H9 (cell line): ENCODE measurements around the gene ADGRG1. TPM values are rescaled to one million over a fixed set of nuclear protein-coding genes. Genes with fewer than 3 reads are reported as not detected.

Experiments used
- DNase-seq: peaks from one replicate; pipeline ENCODE4 v3.0.0-alpha.2; 2017
- H2AFZ ChIP-seq: one replicate; pipeline ENCODE4 v1.6.1; 2013; ENCODE audit warnings: mild to moderate bottlenecking, low read length, control low read depth, moderate library complexity
- H2AK5ac ChIP-seq: 2 replicates; pipeline ENCODE4 v1.6.1; 2013; ENCODE audit warnings: low read length, control low read depth, mixed read lengths; ENCODE audit not compliant: insufficient read length
- H2BK120ac ChIP-seq: one replicate; pipeline ENCODE4 v1.6.1; 2013; ENCODE audit warnings: low read depth, mild to moderate bottlenecking, low read length, control low read depth, inconsistent platforms; ENCODE audit not compliant: poor library complexity, severe bottlenecking
- H2BK12ac ChIP-seq: 2 replicates; pipeline ENCODE4 v1.6.1; 2013; ENCODE audit warnings: low read length, control low read depth, mixed read lengths, low read depth; ENCODE audit not compliant: insufficient read length
- H2BK15ac ChIP-seq: 2 replicates; pipeline ENCODE4 v1.6.1; 2013; ENCODE audit warnings: low read depth, low read length, control low read depth
- H2BK20ac ChIP-seq: one replicate; pipeline ENCODE4 v1.6.1; 2013; ENCODE audit warnings: low read depth, mild to moderate bottlenecking, low read length, control low read depth, inconsistent platforms; ENCODE audit not compliant: poor library complexity, severe bottlenecking
- H2BK5ac ChIP-seq: 2 replicates; pipeline ENCODE4 v1.6.1; 2013; ENCODE audit warnings: low read length, control low read depth, mixed read lengths; ENCODE audit not compliant: insufficient read length
- H3K14ac ChIP-seq: 2 replicates; pipeline ENCODE4 v1.6.1; 2013; ENCODE audit warnings: low read length, control low read depth; ENCODE audit not compliant: insufficient read depth
- H3K18ac ChIP-seq: 2 replicates; pipeline ENCODE4 v1.6.1; 2013; ENCODE audit warnings: low read depth, mild to moderate bottlenecking, mixed read lengths, low read length, control low read depth; ENCODE audit not compliant: insufficient read length
- H3K23ac ChIP-seq: 2 replicates; pipeline ENCODE4 v1.6.1; 2013; ENCODE audit warnings: low read length, control low read depth, mixed read lengths, low read depth; ENCODE audit not compliant: insufficient read length
- H3K23me2 ChIP-seq: 2 replicates; pipeline ENCODE4 v1.6.1; 2013; ENCODE audit warnings: low read depth, mild to moderate bottlenecking, mixed read lengths, low read length, control low read depth; ENCODE audit not compliant: insufficient read length, poor library complexity, severe bottlenecking
- H3K27ac ChIP-seq: 2 replicates; pipeline ENCODE4 v1.5.1; 2013; ENCODE audit warnings: low read length, control low read depth, mixed read lengths, low read depth; ENCODE audit not compliant: insufficient read length
- H3K27me3 ChIP-seq: 2 replicates; pipeline ENCODE4 v1.6.1; 2013; ENCODE audit warnings: low read length, control low read depth, inconsistent platforms; ENCODE audit not compliant: insufficient read depth
- H3K4ac ChIP-seq: 2 replicates; pipeline ENCODE4 v1.6.1; 2013; ENCODE audit warnings: low read depth, mild to moderate bottlenecking, control low read depth, inconsistent platforms, low read length, moderate library complexity
- H3K4me1 ChIP-seq: 2 replicates; pipeline ENCODE4 v1.6.1; 2013; ENCODE audit warnings: low read length, control low read depth, inconsistent platforms; ENCODE audit not compliant: insufficient read depth
- H3K4me2 ChIP-seq: 2 replicates; pipeline ENCODE4 v1.6.1; 2013; ENCODE audit warnings: low read length, control low read depth, mixed read lengths; ENCODE audit not compliant: insufficient read length, insufficient read depth
- H3K56ac ChIP-seq: 2 replicates; pipeline ENCODE4 v1.6.1; 2013; ENCODE audit warnings: low read depth, mild to moderate bottlenecking, mixed read lengths, low read length, control low read depth; ENCODE audit not compliant: insufficient read length
- H3K79me1 ChIP-seq: 2 replicates; pipeline ENCODE4 v1.6.1; 2013; ENCODE audit warnings: low read depth, mild to moderate bottlenecking, moderate library complexity, low read length, control low read depth, inconsistent platforms; ENCODE audit not compliant: insufficient read depth, poor library complexity, severe bottlenecking
- H3K79me2 ChIP-seq: 2 replicates; pipeline ENCODE4 v1.6.1; 2013; ENCODE audit warnings: low read length, control low read depth, inconsistent platforms; ENCODE audit not compliant: insufficient read depth
- H3K9ac ChIP-seq: 2 replicates; pipeline ENCODE4 v1.6.1; 2013; ENCODE audit warnings: low read length, control low read depth, mixed read lengths; ENCODE audit not compliant: insufficient read length; ENCODE audit errors: extremely low read depth
- H3K9me3 ChIP-seq: one replicate; pipeline ENCODE4 v1.6.1; 2013; ENCODE audit warnings: low read depth, low read length, inconsistent platforms; ENCODE audit not compliant: control insufficient read depth
- H3T11ph ChIP-seq: one replicate; pipeline ENCODE4 v1.6.1; 2013; ENCODE audit warnings: mild to moderate bottlenecking, low read length, control low read depth, inconsistent platforms
- H4K20me1 ChIP-seq: one replicate; pipeline ENCODE4 v1.6.1; 2013; ENCODE audit not compliant: control insufficient read depth, insufficient read length, insufficient read depth
- H4K5ac ChIP-seq: 2 replicates; pipeline ENCODE4 v1.6.1; 2013; ENCODE audit warnings: low read depth, mild to moderate bottlenecking, mixed read lengths, low read length, control low read depth; ENCODE audit not compliant: insufficient read length
- H4K8ac ChIP-seq: replicated peaks from 2 replicates; pipeline ENCODE4 v1.6.1; 2013; ENCODE audit warnings: low read length, control low read depth, mixed read lengths, low read depth; ENCODE audit not compliant: insufficient read length
- H4K91ac ChIP-seq: 2 replicates; pipeline ENCODE4 v1.6.1; 2013; ENCODE audit warnings: low read depth, mild to moderate bottlenecking, moderate library complexity, mixed read lengths, low read length, control low read depth; ENCODE audit not compliant: insufficient read length
- H3K27ac Mint-ChIP-seq, 3 experiments: 2 replicates in 2 of 3; 3 replicates in 1 of 3; pipeline ENCODE4 v1.8.0; 2020 to 2021; ENCODE audit warnings: mixed read lengths in 3 of 3, mild to moderate bottlenecking in 1 of 3, moderate library complexity in 1 of 3
- H3K27me3 Mint-ChIP-seq: 2 replicates; pipeline ENCODE4 v1.8.0; 2021; ENCODE audit warnings: low read depth, mild to moderate bottlenecking, moderate library complexity, mixed read lengths
- H3K36me3 Mint-ChIP-seq, 3 experiments: 2 replicates in 2 of 3; 3 replicates in 1 of 3; pipeline ENCODE4 v1.8.0; 2020 to 2021; ENCODE audit warnings: low read depth in 3 of 3, mixed read lengths in 3 of 3; ENCODE audit not compliant: insufficient read depth in 1 of 3
- H3K4me1 Mint-ChIP-seq, 2 experiments: 2 replicates each; pipeline ENCODE4 v1.8.0; 2020; ENCODE audit warnings: mixed read lengths in 2 of 2
- H3K4me3 Mint-ChIP-seq, 2 experiments: 2 replicates in 1 of 2; 3 replicates in 1 of 2; pipeline ENCODE4 v1.8.0; 2020 to 2021; ENCODE audit warnings: mild to moderate bottlenecking in 2 of 2, mixed read lengths in 2 of 2, moderate library complexity in 1 of 2
- H3K9me3 Mint-ChIP-seq, 2 experiments: 2 replicates in 1 of 2; 3 replicates in 1 of 2; pipeline ENCODE4 v1.8.0; 2020; ENCODE audit warnings: mild to moderate bottlenecking in 2 of 2, mixed read lengths in 2 of 2, moderate library complexity in 1 of 2
- WGBS: extraction: QIAGEN DNeasy Blood & Tissue Kit; methylation state at CpG from one replicate; pipeline ENCODE4 v1.1.7; 2013; ENCODE audit warnings: missing lambda C conversion rate, low lambda C conversion rate, mixed read lengths; ENCODE audit not compliant: insufficient read length; ENCODE audit errors: extremely low coverage; 5-methylcytosine and 5-hydroxymethylcytosine counted together
- total RNA-seq: library from RNA; stranded (reverse); gene quantifications from 2 replicates; pipeline ENCODE4 v1.2.1, GENCODE V29; 2021
- TF ChIP-seq, protein P1 (sequence below): fragments of 200-600 bp; sonication (generic); conservative IDR thresholded peaks from 3 replicates; pipeline ENCODE4 v1.8.0; 2021; ENCODE audit warnings: antibody characterized with exemption, mild to moderate bottlenecking

The ADGRG1 gene
- total RNA-seq, 1 experiment from 2014 or later: 1.1 TPM

DNA sequence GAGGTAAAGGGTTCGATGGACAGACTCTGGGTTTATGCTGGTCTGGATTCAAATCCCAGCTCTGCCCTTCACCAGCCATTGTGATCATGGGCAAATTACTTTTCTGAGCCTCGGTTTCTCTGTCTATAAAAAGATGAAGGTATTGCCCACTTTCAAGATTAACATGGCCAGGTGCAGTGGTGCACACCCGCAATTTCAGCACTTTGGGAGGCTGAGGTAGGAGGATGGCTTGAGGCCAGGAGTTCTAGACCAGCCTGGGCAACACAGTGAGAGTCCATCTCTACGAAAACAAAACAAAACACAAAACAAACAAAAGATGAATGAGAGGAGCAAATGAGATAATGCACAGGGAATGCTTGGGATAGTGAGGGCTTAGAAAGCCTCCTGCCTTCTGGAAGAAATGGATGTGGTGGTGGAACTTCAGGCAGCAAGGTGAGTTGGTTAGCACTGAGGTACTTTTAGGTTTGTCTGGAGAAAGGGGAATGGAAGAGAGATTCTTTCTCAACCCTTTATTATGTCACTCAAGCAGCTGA, 48.2 kb downstream of the ADGRG1 start:
- Histone ChIP-seq H3K4me2 (no peak overlapping the region), H3K4ac (no peak overlapping the region), H2BK15ac (no peak overlapping the region), H3K23ac (no peak overlapping the region), H3K9me3 (no peaks in the 10 kb centered on the region), H2AFZ (no peak overlapping the region), H4K8ac (no peak overlapping the region), H3K79me1 (no peaks in the 10 kb centered on the region), H4K5ac (no peak overlapping the region), H3K23me2 (no peaks in the 10 kb centered on the region), H2BK12ac (no peak overlapping the region), H3K14ac (no peak overlapping the region), H3K27me3 (no peaks in the 10 kb centered on the region), H3K4me1 (peaks cover 4% of the 10 kb centered on the region; the same call in 1 of the 2 replicates), H2BK5ac (no peak overlapping the region), H2AK5ac (no peak overlapping the region), H3K18ac (no peak overlapping the region), H3K79me2 (no peaks in the 10 kb centered on the region), H2BK120ac (no peak overlapping the region), H2BK20ac (no peak overlapping the region), H3K27ac (no peak overlapping the region), H3T11ph (no peak overlapping the region), H4K20me1 (no peaks in the 10 kb centered on the region), H4K91ac (no peak overlapping the region), H3K56ac (no peak overlapping the region), H3K9ac (no peak overlapping the region)
- no CpG with 5 or more reads among the region's 4 CpGs for WGBS
- no peaks in the 10 kb centered on the region for H3K9me3 Mint-ChIP-seq
- no peaks in the 10 kb centered on the region for H3K36me3 Mint-ChIP-seq
- H3K27ac Mint-ChIP-seq: peak overlapping the region in 1 of 3 experiments; percentile 8; a peak in 1 of 7 replicates
- peaks cover 2 to 40% of the 10 kb centered on the region in 2 experiments for H3K4me1 Mint-ChIP-seq
- H3K27me3 Mint-ChIP-seq: peaks cover 24% of the 10 kb centered on the region
- TF ChIP-seq, protein P1, sequence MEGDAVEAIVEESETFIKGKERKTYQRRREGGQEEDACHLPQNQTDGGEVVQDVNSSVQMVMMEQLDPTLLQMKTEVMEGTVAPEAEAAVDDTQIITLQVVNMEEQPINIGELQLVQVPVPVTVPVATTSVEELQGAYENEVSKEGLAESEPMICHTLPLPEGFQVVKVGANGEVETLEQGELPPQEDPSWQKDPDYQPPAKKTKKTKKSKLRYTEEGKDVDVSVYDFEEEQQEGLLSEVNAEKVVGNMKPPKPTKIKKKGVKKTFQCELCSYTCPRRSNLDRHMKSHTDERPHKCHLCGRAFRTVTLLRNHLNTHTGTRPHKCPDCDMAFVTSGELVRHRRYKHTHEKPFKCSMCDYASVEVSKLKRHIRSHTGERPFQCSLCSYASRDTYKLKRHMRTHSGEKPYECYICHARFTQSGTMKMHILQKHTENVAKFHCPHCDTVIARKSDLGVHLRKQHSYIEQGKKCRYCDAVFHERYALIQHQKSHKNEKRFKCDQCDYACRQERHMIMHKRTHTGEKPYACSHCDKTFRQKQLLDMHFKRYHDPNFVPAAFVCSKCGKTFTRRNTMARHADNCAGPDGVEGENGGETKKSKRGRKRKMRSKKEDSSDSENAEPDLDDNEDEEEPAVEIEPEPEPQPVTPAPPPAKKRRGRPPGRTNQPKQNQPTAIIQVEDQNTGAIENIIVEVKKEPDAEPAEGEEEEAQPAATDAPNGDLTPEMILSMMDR: no peak
- no peak for DNase-seq
- peak overlapping the region in 1 of 2 experiments; percentile 10; a peak in 2 of 5 replicates for H3K4me3 Mint-ChIP-seq
